Measurements from ENCODE around the gene MACROD2. TPM values are rescaled to one million over a fixed set of nuclear protein-coding genes. Genes with fewer than 3 reads are reported as not detected.
A peak's percentile ranks its signal among the peaks of the same experiment; 100 is the strongest.

The MACROD2 gene
- polyA plus RNA-seq, 1 donor (not counting 4 experiments of a cell fraction or from before 2014, with no cell fraction given): 0.71 TPM

DNA sequence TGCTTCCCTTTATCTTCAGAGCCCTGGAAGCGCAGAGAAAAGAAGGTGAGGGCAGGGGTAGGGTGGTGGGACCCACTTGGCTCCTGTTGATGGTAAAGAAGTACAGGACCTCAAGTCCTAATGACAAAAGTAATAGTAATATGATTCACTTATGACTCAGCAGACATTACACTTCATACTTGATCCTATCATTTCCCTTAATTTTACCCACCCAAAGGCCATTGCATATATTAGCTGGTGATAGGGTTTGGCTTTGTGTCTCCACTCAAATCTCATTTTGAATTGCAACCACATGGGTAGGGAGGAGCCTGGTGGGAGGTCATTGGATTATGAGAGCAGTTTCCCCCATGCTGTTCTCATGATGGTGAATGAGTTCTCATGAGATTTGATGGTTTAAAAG is 1697.3 kb downstream of the MACROD2 start:
- DNase-seq (ENCODE audit: low read depth, low spot score) (no peak), FAIRE-seq (no peak)
- no peaks in the 10 kb centered on the region for H4K20me1 ChIP-seq (ENCODE audit: control insufficient read depth, extremely low read depth, insufficient read depth, low read length)
- no peaks in the 10 kb centered on the region for H3K27me3 ChIP-seq (ENCODE audit: control insufficient read depth, extremely low read depth, insufficient read depth, low read length)
- no peaks in the 10 kb centered on the region for H3K4me1 ChIP-seq (ENCODE audit: control insufficient read depth, extremely low read depth, insufficient read depth, low read length)
- H3K4me3 ChIP-seq (ENCODE audit: control insufficient read depth in 2 of 3, extremely low read depth in 1 of 3, insufficient read depth in 2 of 3, low read depth in 1 of 3, low read length in 3 of 3): no peak overlapping the region
- H2AFZ ChIP-seq (ENCODE audit: control insufficient read depth, low read length): no peak overlapping the region
- no peaks in the 10 kb centered on the region for H3K79me2 ChIP-seq (ENCODE audit: control insufficient read depth, insufficient read depth, low read length)
- no peak overlapping the region for H3K9ac ChIP-seq (ENCODE audit: control insufficient read depth, extremely low read depth, insufficient read depth, low read length)
- H3K9me3 ChIP-seq (ENCODE audit: control insufficient read depth, low read depth, low read length): no peaks in the 10 kb centered on the region
- H3K36me3 ChIP-seq (ENCODE audit: control insufficient read depth in 2 of 2, extremely low read depth in 1 of 2, insufficient read depth in 2 of 2, low read length in 2 of 2): no peaks in the 10 kb centered on the region
- dilution Hi-C loops (cut with MboI; ENCODE audit: extremely low pct_ligation_motif_present, low sequenced_read_pairs): no loop called here
- TF ChIP-seq, protein P1, sequence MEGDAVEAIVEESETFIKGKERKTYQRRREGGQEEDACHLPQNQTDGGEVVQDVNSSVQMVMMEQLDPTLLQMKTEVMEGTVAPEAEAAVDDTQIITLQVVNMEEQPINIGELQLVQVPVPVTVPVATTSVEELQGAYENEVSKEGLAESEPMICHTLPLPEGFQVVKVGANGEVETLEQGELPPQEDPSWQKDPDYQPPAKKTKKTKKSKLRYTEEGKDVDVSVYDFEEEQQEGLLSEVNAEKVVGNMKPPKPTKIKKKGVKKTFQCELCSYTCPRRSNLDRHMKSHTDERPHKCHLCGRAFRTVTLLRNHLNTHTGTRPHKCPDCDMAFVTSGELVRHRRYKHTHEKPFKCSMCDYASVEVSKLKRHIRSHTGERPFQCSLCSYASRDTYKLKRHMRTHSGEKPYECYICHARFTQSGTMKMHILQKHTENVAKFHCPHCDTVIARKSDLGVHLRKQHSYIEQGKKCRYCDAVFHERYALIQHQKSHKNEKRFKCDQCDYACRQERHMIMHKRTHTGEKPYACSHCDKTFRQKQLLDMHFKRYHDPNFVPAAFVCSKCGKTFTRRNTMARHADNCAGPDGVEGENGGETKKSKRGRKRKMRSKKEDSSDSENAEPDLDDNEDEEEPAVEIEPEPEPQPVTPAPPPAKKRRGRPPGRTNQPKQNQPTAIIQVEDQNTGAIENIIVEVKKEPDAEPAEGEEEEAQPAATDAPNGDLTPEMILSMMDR (optimal IDR thresholded peaks at IDR 0.05 in 1 of 3, IDR thresholded peaks at IDR 0.05 in 1 of 3, conservative IDR thresholded peaks at IDR 0.05 in 1 of 3; ENCODE audit: extremely low read depth in 1 of 3, insufficient read depth in 2 of 3, low read length in 3 of 3): no peak
- TF ChIP-seq EZH2 (IDR thresholded peaks at IDR 0.05; ENCODE audit: low read length): no peak
- H3K27ac ChIP-seq (ENCODE audit: control insufficient read depth, insufficient read depth, low read length): no peak overlapping the region
- no peak overlapping the region for H3K4me2 ChIP-seq (ENCODE audit: control insufficient read depth, extremely low read depth, insufficient read depth, low read depth, low read length)
- no peaks in the 10 kb centered on the region for H3K9me1 ChIP-seq (ENCODE audit: control insufficient read depth, extremely low read depth, insufficient read depth, low read length)

DNA sequence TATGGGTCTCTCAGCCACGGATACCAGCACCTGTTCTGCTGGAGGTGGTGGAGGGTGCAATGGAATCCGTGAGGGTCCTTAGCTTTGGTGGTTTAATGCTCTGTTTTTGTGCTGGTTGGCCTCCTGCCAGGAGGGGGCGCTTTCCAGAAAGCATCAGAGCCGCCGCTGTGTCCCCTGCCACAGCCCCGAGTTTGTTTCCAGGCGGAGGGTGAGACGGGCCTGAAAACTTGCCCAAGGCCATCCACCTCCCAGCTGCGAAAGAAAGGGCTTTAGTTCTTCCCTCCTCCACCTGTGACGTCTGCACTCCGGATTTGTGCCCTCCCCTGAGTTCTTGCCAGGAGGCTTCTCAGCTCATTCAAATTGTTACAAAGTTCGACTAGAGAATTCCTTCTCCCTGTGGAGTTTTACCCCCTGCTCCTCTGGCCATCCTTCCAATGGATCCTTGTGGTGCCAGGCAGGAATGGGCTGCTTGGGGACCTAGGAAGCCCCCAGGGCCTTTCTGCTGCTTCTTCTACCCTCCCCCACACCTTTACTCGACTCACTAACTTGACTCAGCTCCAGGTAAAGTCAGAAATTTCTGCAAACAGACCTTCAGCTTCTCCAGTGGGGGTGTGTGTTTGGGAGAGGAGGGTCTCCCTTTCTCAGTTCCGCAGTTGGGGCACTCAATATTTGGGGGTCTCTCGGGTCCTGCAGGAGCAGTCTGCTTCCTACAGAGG is 1704.3 kb downstream of the MACROD2 start:
- no peaks in the 10 kb centered on the region for H3K9me3 ChIP-seq (ENCODE audit: control insufficient read depth, low read depth, low read length)
- H3K9ac ChIP-seq (ENCODE audit: control insufficient read depth, extremely low read depth, insufficient read depth, low read length): peak overlapping the region; percentile 76
- FAIRE-seq: peak; percentile 80
- H3K4me2 ChIP-seq (ENCODE audit: control insufficient read depth, extremely low read depth, insufficient read depth, low read depth, low read length): peak overlapping the region; percentile 97
- dilution Hi-C loops (cut with MboI; ENCODE audit: extremely low pct_ligation_motif_present, low sequenced_read_pairs): no loop called here
- peak overlapping the region; percentile 81 for H3K27ac ChIP-seq (ENCODE audit: control insufficient read depth, insufficient read depth, low read length)
- TF ChIP-seq EZH2 (IDR thresholded peaks at IDR 0.05; ENCODE audit: low read length): no peak
- TF ChIP-seq, protein P1 (optimal IDR thresholded peaks at IDR 0.05 in 1 of 3, IDR thresholded peaks at IDR 0.05 in 1 of 3, conservative IDR thresholded peaks at IDR 0.05 in 1 of 3; ENCODE audit: extremely low read depth in 1 of 3, insufficient read depth in 2 of 3, low read length in 3 of 3): peak in 2 of 3 experiments; percentile 27 to 35
- peak overlapping the region; percentile 85 for H2AFZ ChIP-seq (ENCODE audit: control insufficient read depth, low read length)
- peak overlapping the region; percentile 30 to 79 (median 76) for H3K4me3 ChIP-seq (ENCODE audit: control insufficient read depth in 2 of 3, extremely low read depth in 1 of 3, insufficient read depth in 2 of 3, low read depth in 1 of 3, low read length in 3 of 3)
- H4K20me1 ChIP-seq (ENCODE audit: control insufficient read depth, extremely low read depth, insufficient read depth, low read length): no peaks in the 10 kb centered on the region
- H3K79me2 ChIP-seq (ENCODE audit: control insufficient read depth, insufficient read depth, low read length): no peaks in the 10 kb centered on the region
- DNase-seq (ENCODE audit: low read depth, low spot score): peak; percentile 55
- no peaks in the 10 kb centered on the region for H3K27me3 ChIP-seq (ENCODE audit: control insufficient read depth, extremely low read depth, insufficient read depth, low read length)
- H3K9me1 ChIP-seq (ENCODE audit: control insufficient read depth, extremely low read depth, insufficient read depth, low read length): no peaks in the 10 kb centered on the region
- no peaks in the 10 kb centered on the region for H3K36me3 ChIP-seq (ENCODE audit: control insufficient read depth in 2 of 2, extremely low read depth in 1 of 2, insufficient read depth in 2 of 2, low read length in 2 of 2)
- H3K4me1 ChIP-seq (ENCODE audit: control insufficient read depth, extremely low read depth, insufficient read depth, low read length): peaks cover 29% of the 10 kb centered on the region
